Left ventricle myocardium inferior (tissue), 1 donor: Measurements from ENCODE around the gene TNFAIP8L3. TPM values are rescaled to one million over a fixed set of nuclear protein-coding genes. Genes with fewer than 3 reads are reported as not detected.

Experiments used
- DNase-seq: peaks from one replicate; pipeline ENCODE4 v3.0.0-alpha.2; 2020
- H3K27ac ChIP-seq: fragments of 200-600 bp; replicated peaks from 2 replicates; pipeline ENCODE4 v1.8.0; 2021
- H3K27me3 ChIP-seq: fragments of 200-600 bp; 2 replicates; pipeline ENCODE4 v1.8.0; 2021; ENCODE audit warnings: low read depth
- H3K36me3 ChIP-seq: fragments of 200-600 bp; 2 replicates; pipeline ENCODE4 v1.8.0; 2021
- H3K4me1 ChIP-seq: fragments of 200-600 bp; 2 replicates; pipeline ENCODE4 v1.8.0; 2021
- H3K4me3 ChIP-seq: fragments of 200-600 bp; 2 replicates; pipeline ENCODE4 v1.8.0; 2021; ENCODE audit warnings: mild to moderate bottlenecking, moderate library complexity
- H3K9me3 ChIP-seq: fragments of 200-600 bp; replicated peaks from 2 replicates; pipeline ENCODE4 v1.8.0; 2021
- intact Hi-C: fragments of 100-400 bp; cut with micrococcal nuclease; formaldehyde crosslinking; loops from one replicate; pipeline ENCODE4 v1.11.0; 2022
- total RNA-seq: library from RNA; stranded (reverse); fragmentation: NEBNext Ultra II Directional; extraction: Animal tissue kit (Norgen Biotek cat#: 25700); gene quantifications from one replicate; pipeline ENCODE4 v1.2.1, GENCODE V29; 2021
- TF ChIP-seq, protein P1 (sequence below): fragments of 200-600 bp; IDR thresholded peaks from 2 replicates; pipeline ENCODE4 v1.8.0; 2021; ENCODE audit warnings: antibody characterized with exemption, mild to moderate bottlenecking, borderline replicate concordance
- donor health status: DM: no; HTN: yes; CAD: no; lungs with severe emphysema.

TNFAIP8L3 gene
- total RNA-seq, 1 donor from 2014 or later, result 6.0 TPM

DNA sequence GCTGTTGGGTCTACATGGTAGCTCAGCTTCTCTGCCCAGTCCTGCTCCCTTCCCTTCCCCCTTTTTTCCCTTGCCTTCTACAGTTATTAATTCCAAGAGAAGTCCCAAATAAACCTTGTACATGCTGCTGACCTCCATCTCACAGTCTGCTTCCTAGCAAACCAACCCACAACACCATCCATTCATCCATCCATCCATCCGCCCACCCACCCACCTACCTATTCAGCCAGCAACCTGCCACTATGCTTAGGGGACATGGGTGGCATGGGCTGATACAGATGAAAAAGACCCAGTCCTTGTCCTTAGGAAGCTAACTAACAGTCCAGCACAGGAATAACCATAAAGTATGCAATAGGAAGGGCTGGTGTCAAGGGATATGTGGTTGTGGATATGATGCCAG lies 5.7 kb downstream of the TNFAIP8L3 start:
- Histone ChIP-seq H3K27ac (no peak overlapping the region), H3K4me3 (no peak overlapping the region), H3K9me3 (no peaks in the 10 kb centered on the region), H3K27me3 (peaks cover 8% of the 10 kb centered on the region), H3K4me1 (peaks cover 20% of the 10 kb centered on the region), H3K36me3 (no peaks in the 10 kb centered on the region)
- intact Hi-C loops, result no loop called here
- TF ChIP-seq, protein P1, sequence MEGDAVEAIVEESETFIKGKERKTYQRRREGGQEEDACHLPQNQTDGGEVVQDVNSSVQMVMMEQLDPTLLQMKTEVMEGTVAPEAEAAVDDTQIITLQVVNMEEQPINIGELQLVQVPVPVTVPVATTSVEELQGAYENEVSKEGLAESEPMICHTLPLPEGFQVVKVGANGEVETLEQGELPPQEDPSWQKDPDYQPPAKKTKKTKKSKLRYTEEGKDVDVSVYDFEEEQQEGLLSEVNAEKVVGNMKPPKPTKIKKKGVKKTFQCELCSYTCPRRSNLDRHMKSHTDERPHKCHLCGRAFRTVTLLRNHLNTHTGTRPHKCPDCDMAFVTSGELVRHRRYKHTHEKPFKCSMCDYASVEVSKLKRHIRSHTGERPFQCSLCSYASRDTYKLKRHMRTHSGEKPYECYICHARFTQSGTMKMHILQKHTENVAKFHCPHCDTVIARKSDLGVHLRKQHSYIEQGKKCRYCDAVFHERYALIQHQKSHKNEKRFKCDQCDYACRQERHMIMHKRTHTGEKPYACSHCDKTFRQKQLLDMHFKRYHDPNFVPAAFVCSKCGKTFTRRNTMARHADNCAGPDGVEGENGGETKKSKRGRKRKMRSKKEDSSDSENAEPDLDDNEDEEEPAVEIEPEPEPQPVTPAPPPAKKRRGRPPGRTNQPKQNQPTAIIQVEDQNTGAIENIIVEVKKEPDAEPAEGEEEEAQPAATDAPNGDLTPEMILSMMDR, result no peak
- no peak for DNase-seq

DNA sequence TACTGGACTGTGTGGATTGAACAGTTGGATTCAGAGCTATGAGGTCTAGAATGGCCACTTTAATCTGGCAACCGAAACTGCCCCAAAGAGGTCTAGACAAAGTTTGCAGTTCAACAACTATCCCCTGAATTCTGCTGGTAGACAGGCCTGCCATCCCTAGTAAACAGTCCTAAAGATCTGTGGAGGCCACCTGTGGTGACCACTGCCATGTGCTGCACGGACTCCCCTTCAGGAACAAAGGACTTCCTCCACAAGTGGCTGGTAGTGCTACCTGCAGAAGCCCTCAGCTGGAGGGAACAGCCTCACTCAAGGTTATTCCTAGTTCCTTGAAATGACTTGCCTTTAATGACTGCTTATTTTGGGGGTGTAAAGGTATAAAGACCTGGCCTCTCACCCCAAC lies 6.1 kb downstream of the TNFAIP8L3 start:
- Histone ChIP-seq H3K36me3 (no peaks in the 10 kb centered on the region), H3K27me3 (peaks cover 3% of the 10 kb centered on the region), H3K4me3 (no peak overlapping the region), H3K4me1 (peaks cover 15% of the 10 kb centered on the region), H3K9me3 (no peaks in the 10 kb centered on the region), H3K27ac (no peak overlapping the region)
- intact Hi-C loops, result no loop called here
- TF ChIP-seq, protein P1, result no peak
- no peak for DNase-seq

DNA sequence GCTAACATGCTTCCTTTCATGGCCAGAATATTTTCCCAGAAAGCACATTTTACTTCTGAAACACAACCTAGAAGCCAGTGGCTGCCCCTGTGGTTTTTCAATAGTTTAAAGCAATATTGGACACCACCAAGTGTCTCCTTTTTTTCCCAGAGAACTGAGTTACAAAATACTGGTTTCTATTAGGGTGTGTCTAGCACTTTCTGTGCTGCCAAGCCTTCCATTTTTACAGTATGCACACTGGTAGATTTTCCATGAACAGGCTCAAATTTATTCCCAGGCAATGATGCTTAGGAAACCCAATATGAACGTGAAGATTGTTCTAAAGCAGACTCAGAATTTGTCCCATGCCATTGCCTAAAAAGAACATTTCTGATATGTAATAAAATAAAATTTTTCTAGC lies 7.2 kb downstream of the TNFAIP8L3 start:
- H3K9me3 ChIP-seq, result no peaks in the 10 kb centered on the region
- H3K27ac ChIP-seq, result no peak overlapping the region
- peaks cover 4% of the 10 kb centered on the region for H3K4me1 ChIP-seq
- no peaks in the 10 kb centered on the region for H3K27me3 ChIP-seq
- TF ChIP-seq, protein P1, result no peak
- no peaks in the 10 kb centered on the region for H3K36me3 ChIP-seq
- no peak for DNase-seq
- H3K4me3 ChIP-seq, result no peak overlapping the region
- intact Hi-C loops, result no loop called here

- TF ChIP-seq, protein P1, result no peak
- Histone ChIP-seq H3K4me3 (no peak overlapping the region), H3K9me3 (no peaks in the 10 kb centered on the region), H3K4me1 (no peaks in the 10 kb centered on the region), H3K36me3 (no peaks in the 10 kb centered on the region), H3K27me3 (no peaks in the 10 kb centered on the region), H3K27ac (no peak overlapping the region)
- DNase-seq, result no peak
- intact Hi-C loops, result no loop called here
Measured at GRCh38 chr15:51086409-51086808, 8.3 kb downstream of the TNFAIP8L3 start.

DNA sequence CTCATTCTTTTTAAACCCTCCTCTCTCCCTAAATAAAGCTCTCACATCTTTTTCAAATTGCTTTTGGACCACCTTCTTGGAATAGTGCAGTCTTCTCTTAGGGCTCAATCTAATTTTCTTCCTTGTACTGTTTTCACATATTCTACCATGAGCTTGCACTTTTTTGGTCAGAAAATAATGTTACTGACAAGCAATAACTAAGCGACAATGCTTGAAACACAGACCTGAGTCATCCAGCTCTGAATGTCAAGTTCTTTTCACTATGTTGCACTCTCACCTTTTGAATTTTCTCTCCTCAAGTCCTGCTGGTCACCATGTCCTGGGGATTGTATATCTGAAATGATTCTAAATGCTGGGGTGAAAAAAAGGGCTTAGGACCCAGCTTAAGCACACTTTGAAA lies 8.9 kb downstream of the TNFAIP8L3 start:
- Histone ChIP-seq H3K4me3 (no peak overlapping the region), H3K27ac (no peak overlapping the region), H3K36me3 (no peaks in the 10 kb centered on the region), H3K9me3 (no peaks in the 10 kb centered on the region), H3K27me3 (no peaks in the 10 kb centered on the region), H3K4me1 (no peaks in the 10 kb centered on the region)
- DNase-seq, result no peak
- intact Hi-C loops, result no loop called here
- TF ChIP-seq, protein P1, result no peak
